ENCODE measurements around the gene CST9L.

Gene CST9L, protein sequence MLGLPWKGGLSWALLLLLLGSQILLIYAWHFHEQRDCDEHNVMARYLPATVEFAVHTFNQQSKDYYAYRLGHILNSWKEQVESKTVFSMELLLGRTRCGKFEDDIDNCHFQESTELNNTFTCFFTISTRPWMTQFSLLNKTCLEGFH
- 0 to 0.66 (median 0) reads per million in 17 experiments for total RNA-seq

DNA sequence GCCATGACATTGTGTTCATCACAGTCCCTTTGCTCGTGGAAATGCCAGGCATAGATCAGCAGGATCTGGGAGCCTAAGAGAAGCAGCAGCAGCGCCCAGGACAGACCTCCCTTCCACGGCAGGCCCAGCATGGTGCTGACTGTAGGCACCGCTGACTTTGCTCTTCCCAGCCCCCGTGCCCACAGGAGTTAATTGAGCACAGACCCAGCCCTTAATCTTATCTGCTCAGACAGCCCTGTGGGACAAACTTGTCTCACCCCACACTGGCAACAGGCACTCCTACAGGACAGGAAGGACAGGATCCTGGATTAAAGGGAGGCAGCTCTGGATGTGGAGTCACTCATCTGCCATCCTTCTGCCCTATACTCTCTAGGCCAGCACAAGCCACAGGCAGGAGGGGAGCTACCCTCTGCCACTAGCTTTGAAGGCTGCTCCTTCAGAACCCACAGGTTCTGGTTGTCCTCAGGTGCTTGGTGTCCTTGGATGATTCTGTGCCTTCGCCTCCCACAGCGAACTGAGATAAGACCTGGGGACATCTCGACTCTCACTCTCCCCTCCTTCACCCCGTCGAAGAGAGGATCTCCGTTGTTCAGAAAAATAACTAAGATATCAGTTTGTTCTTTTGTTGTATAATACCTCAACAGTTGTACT lies at the start of gene CST9L:
Gene CST9L (minus strand): TSS at position 165 of the 651 bp plus-strand sequence. CDS start 34 bp downstream, at position 131.
- DNase-seq = no peak

DNA sequence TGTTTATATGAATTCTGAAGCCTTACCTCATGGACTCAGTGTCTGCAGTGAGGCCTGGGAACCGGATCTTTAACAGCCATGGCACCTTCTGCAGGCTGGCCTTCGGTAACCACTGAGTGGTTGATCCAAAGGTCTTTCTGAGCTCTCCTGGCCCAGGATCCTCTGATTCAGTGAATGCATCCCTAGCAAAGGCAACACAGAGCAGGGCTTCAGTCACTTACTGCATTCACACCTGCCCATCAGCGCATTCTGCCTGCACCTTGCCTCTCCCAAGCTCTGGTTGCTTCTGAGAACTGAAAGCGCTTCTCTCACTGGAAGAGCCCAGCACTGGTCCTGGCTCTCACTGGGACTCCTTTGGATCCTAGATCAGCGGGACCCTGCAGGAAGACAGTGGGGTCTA lies 45.9 kb upstream of the CST9L start:
- no peak for DNase-seq

DNA sequence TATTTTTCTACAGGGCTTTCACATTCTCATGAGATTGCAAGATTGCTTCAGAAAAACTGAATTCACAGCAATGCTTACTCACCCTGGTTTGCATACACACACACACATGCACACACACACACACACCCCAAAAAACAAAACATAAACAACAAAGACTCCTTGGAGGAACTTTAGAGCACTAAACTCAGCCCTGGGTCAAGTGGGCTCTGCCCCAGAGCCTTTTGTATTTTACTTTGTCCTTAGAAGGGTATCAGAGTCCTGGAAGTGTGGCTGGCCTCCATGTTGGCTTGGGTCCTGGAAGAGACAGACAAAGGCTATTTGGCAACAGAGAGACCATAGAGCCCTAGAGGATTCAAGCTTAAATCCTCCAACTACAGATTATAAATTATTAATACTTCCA lies 45.4 kb upstream of the CST9L start:
- DNase-seq = no peak

DNA sequence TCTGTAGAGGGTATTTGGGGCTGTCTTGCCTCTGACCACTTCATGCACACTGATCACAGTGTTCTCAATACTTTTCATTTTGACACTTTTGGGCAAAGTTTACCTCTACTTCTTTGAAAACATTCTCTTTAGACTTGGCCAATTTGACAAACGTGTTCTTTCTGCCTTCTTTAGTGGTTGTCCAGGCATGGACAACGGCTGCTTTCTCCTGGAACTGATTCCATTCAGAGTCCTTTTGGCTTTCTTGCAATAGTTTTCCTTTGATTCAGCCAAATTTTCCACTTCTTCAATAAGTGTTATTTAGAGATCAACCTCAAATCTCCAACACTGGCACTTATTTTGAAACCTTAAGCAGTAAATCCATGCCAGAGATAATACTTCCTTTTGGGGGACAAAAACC lies 44.1 kb upstream of the CST9L start:
- no peak for DNase-seq

DNA sequence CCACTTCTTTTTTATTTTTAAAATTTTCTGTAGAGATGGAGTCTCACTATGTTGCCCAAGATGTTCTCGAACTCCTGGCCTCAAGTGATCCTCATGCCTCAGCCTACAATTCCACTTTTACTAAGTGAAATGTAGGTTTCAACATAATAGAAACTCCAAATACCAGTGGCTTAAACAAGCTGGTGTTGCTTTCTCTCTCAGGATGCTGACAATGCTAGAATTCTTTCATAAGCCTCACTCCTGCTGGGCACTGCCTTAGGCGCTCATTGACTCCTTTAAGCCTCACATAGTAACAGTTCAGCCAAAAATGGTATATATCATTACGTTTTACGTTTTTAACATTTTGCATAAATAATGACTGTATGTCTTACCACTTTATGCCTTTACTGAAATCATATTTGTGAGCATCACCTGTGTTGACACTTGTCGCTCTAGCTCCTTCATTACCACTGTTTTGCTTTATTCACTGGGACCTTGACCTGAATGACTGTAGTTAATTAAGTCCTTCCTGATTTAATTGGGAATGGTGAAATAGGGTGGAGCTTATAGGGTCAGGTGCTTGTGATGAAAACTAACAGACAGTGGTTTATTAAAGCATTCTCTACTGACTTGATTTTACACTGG lies 41.3 kb upstream of the CST9L start:
- DNase-seq = no peak

DNA sequence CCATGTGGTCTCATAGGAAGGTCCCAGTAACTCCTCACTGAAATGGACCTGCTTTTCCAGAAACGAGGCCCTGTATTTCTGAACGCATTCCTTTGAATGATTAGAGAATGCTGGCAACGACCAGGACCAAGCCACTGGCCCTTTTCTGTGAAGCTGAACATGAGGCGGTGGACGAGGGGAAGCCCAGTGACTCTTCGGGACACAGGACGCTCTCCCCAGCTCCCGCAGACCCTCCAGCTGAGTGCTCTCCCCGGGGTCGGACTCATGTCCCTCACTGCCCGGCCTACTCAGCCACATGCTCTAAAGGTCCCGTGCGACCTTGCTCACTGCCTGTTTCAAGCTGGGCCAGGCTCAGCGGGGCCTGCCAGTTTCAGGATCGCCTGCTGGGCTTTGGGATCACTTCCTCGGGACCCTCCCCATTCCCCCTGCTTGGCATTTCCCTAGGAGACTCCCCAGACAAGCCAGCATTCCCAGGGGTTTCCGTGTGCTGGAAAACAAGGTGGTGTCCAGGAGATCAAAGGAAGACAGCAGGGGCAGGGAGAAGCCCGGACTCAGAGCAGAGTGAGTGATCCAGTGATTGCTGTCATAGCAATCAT lies 40.1 kb upstream of the CST9L start:
- no peak for DNase-seq

DNA sequence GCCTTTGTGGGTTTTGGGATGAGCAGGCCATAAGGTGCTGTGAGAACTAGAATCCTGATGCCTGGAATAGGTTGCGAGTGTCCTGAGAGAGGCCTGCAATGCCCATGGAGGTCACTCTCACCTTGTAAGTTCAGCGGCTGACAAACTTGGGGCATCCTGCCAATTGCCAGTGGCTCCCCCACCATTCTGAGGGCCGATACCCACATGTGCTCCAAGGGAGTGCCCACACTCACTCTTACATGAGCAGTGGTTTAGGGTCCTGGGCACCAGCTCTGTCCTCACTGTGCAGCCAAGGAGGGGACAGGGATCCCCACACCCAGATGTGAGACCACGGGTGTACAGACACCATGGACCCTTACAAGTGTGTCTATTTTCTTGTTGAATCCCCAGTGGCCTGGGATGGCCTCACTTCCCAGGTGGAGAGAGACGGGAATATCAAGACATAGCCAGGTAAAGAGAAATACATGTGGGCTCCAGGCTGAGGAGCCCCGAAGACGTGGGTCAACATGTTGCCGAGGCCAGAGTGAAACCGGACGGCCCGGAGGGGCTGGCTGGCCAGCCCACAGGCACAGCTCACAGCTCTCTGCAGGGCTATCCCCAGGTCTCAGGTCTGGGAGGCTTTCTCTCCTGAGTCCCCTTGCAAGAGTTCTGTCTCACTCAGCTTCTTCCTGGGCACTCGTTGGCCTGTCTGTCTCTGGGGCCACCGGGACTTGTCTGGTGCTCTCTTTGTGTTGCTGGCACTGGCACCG lies 39.4 kb upstream of the CST9L start:
- DNase-seq = no peak

DNA sequence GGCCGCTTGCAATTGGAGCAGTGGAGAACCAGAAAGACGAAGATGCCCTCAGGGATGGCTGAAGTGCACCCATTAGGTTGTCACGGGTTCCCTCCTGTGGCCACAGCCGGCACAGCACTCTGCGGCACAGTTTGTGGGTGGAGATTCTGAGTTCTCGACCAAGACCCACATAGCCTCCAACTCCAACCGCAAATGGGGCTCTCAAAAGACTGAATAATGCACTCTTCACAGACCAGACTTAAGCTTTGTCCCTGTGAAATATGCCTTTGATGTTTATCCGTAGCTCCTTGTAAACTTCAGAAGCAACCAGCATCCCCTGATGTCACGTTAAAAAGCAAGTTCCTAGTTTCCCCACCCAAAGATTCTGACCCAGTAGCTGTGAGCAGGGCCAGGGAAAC lies 38.4 kb upstream of the CST9L start:
- peak; percentile 79 to 89 (median 86) for DNase-seq

DNA sequence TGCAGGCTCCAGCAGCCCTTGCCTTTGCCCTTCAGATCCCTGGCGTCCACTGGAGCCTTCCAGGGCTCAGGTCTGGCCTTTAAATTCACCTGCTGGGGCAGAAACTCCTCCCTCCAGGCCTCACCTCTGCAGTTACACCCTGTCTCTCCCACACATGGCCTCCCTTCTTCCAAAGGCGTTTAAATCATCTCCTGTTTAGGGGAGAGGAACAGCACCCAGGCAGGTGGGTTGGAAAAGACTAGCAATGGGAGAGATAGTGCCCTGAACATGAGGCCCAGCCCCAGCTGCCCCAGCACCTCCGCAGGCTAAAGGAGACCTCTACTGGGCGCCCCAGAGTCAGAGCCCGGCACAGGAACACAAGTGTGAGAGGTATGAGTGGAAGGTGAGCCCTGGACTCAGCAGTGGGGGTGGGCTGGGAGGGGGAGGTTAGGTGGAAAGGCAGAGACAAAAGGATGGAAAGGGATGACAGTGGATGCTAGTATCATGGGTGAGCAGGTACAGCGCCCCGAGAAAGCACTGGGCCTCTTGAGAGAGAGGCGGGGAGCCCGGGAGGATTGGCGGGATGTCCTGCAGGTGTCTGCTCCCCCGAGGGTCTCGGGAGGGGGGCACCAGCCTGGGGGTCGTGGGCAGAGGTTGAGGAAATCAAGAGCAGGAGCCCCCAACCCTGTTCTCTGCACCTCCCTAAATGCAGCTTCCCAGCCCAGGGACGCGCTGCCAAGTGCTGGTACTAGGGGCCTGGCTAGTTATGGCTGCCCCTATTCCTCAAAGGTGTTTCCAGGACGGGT lies 37.8 kb upstream of the CST9L start, which contains the start of gene CST9:
Gene CST9 (minus strand): TSS at position 51 of the 785 bp plus-strand sequence. CDS start 53 bp downstream, outside the sequence.
- no peak for DNase-seq

DNA sequence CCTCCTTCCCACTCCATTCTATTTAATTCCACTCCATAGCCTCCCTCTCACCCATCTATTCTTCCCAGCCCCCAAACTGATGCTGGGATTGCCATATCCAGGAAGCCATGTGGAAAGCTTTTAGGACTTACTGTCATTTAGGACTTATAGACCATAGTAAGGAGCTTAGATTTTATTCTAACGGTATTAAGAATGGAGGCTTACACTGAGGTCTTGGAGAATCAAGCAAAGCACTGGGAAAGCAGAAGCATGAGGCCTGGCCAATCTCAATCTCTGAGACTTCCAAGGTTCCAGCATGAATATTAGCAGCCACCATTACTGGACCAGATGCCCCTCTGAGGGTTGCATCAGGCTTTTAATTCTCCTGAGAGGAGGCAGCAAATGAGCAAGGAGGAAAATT lies 36.0 kb upstream of the CST9L start:
- no peak for DNase-seq

DNA sequence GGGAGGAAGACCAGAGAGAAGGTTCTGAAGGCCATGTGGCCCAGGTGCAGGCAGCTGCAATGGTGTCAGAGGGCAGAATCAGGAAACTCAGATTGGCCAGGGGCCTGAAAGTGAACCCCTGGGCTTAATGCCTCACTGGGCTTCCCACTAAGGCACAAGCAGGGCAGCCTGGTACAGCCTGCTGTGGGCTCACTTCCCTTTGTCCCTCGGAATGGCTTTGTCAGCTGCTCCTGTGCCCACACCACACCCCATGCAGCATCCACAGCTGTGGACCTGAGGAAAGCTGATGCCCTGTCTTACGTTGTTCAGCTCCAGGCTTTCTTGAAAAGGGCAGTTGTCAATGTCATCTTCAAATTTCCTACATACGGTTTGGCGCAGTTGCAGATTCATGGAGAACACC lies 35.0 kb upstream of the CST9L start:
- DNase-seq = peak; percentile 23 to 72 (median 52)

DNA sequence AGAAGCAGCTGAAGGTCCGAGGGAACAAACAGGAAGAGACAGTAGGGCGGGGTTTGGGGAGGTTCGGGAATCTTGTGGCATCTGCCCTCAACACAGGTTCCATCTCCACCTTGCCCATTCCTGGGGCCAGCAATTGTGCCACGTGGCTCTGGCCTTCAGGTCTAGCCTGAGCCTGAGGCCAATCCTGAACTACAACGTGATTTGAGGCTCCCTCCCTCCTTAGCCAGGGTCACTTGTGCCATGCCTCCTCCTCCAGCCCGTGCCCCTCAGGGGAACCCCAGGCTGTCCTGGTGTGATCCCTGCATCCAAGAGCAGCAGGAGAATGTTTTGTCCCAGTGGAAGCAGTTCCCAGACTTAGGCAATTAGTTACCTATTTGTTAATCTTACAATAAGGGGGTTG lies 34.4 kb upstream of the CST9L start:
- DNase-seq = no peak

DNA sequence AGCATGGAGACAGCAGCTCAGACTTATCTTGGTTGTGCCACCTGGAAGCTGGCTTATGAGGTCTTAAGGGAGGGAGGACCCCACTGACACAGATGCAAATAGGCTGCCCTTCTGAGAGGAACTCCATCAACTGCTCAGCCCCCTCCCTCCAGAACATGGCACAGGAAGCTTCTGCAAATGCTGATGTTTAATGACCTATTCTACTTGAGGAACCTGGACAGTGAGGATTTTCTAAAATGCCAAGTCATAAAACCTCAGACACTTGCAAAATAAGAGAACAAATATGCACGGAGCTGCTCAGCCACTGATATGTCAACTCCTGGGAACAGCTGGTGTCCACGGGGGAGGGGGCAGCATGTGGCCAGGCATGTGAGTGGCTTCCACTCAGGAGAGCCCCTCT lies 34.0 kb upstream of the CST9L start:
- DNase-seq = peak; percentile 44 to 72 (median 60)

DNA sequence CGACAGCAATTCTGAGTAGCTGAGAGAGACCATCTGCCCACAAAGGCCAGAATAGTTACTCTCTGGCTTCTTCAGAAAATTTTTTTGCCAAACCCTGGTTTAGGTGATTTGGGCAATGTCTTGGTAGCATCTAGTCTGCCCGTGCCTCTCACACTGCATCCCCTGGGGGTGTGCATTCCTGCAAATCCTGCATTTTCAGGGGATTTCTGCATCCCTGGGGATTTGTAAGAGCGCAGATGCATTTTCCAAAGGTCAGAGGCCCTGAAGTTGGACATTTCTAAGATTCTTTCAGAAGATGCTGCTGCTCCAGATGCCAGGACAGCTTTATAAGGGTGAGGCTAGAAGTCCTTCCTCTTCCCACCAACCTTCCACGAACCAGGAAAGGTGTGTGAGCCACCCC lies 33.4 kb upstream of the CST9L start:
- DNase-seq = no peak

DNA sequence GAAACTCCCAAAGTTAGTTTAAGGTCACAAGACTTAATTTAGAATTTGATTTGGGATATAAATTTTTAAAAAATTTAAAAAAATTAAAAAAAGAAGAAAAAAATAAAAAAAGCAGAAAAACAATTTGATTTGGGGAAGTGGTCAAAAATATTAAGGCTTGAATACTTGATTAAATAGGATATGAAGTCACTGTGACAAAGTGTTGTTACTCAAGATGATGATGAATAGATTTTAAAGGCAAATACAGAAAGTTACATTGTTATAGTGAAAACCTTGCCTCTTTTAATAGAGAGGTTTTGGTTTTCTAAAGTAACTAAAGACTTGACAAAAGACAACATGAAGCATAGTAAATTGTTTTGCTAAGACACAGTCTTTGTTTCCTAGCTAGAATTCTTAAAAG lies 30.2 kb upstream of the CST9L start:
- peak in 2 of 4 experiments; percentile 31 to 44 for DNase-seq

DNA sequence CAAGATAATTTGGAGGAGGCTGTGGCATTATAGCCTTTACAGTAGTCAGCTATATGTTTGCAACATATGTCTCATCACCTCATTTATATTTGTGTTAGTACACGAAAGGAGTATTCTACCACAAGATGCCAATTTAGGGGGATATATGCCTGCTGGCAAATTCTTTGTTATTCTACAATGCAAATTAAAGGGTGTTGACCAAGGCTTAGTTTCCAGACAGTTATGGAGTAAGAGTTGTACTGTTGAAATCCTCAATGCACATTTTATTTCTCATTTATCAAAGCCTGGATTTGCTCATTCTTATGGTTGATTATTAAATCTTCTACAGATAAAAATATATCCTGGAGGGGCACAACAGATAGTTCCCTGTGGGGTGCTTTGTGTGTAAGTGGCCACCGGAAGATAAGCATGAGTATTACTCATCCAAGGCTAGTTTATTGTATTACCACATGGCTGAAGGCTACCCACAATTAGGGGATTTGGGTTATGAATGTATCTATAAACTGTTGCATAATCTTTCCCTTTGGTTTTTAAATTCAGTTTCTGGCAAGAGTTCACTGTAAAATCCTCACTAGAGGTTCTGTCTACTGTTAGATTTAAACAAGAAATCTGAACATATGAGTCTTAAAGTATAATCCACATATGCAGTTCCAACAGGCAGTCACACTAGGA lies 28.4 kb upstream of the CST9L start:
- peak in 3 of 4 experiments; percentile 18 to 52 (median 35) for DNase-seq

DNA sequence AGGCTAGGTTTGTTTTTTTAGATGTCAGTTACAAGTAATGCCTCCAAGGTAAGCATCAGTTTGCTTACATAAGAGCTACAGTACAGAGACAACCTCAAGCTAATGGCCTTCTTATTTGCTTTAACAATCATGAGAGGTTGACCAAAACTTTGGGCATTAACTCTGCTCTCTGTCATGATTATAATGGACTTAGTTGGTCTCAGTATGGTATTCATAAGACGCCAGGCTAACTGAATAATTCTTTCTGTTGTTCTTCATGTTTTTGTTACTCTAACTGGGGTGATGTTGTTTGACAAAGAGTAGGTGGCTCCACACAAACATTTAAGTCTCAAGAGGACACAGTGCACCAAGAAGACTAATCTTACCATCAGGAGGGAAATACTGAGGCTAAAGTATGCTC lies 27.7 kb upstream of the CST9L start:
- no peak for DNase-seq

DNA sequence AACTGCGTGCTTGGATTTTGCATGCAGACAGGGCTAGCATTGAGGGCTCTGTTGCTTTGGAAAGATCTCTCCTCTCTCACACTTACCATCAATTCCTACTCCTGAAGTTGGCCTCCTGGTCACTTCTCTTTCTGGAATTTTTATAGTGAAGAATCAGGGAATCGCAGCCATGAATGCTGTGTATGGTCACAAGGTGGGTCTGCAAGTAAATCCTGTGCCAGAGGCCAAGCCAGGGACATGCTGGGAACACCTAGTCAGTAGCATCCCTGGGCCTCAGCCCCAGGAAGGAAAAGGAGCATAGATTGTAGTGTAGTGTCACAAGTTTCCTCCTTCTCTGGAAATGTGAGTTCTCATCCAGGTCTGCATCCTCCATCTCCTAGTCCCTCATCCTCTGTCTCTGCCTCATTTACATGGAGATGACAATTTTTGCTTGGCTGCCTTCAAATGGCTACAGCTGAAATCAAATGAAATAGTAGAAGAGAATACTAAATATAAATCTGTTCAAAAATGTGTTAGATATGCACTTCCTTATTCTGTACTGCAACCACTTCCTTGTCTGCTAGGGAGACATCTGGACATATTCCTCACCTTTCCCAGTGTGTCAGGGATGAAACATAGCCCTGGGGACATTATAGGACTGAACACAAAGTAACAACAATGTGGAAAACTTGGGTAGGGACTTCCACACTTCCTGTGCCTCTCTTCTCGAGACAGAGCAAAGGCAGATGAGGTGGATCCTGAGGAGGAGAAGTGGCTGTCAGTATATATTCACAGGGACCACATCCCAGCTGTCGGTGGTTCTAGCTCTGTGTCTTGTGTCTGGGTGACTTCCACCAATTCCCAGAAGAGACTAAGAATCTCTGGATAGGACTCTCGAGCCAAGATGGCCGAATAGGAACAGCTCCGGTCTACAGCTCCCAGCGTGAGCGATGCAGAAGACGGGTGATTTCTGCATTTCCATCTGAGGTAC lies 20.4 kb upstream of the CST9L start:
- peak in 1 of 4 experiments; percentile 34 for DNase-seq

DNA sequence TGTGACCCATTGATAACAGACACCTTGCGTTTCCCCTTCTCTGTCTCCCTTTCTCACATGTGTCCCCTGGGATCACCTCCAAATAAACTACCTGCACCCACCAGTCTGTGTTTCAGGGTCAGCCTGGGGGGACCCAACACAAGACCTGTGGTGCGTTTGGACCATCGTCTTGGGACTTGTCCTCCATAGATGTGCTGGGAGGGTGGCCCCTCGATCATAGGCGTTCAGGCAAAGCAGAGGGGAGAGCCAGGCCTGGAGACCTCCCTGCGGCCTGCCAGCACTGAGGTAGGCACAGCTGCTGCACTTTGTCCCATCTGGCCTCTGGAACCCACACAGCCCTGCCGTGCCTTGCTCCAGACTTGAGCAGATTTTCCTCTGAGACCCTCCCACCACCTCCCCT lies 19.3 kb upstream of the CST9L start:
- no peak for DNase-seq

Measured in suppressor macrophage (primary cell).